Measurements from ENCODE around the gene AMN. TPM values are rescaled to one million over a fixed set of nuclear protein-coding genes. Genes with fewer than 3 reads are reported as not detected.

The AMN gene
- total RNA-seq, 1 experiment from 2014 or later, result 2.5 TPM

DNA sequence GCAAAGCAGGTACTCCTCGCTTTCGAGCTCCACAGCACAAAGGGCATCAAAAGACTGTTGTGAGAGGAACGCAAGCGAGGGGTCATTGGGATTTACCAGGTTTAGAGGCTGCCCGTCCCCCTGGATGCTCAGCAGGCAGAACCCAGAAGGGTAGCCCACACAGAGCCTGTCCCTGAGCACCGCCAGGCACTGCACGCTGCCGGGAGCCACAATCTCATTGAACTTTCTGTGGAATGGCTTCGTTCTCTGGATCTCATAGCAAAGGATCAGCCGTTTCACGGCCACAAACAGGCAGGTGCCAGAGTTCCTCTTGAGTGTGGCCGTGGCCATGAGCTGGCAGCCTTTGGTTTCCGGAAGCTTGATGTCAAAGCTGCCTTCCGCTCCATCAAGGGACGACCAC lies 21.5 kb downstream of the AMN start:
- no peak for DNase-seq (ENCODE audit: low spot score)

DNA sequence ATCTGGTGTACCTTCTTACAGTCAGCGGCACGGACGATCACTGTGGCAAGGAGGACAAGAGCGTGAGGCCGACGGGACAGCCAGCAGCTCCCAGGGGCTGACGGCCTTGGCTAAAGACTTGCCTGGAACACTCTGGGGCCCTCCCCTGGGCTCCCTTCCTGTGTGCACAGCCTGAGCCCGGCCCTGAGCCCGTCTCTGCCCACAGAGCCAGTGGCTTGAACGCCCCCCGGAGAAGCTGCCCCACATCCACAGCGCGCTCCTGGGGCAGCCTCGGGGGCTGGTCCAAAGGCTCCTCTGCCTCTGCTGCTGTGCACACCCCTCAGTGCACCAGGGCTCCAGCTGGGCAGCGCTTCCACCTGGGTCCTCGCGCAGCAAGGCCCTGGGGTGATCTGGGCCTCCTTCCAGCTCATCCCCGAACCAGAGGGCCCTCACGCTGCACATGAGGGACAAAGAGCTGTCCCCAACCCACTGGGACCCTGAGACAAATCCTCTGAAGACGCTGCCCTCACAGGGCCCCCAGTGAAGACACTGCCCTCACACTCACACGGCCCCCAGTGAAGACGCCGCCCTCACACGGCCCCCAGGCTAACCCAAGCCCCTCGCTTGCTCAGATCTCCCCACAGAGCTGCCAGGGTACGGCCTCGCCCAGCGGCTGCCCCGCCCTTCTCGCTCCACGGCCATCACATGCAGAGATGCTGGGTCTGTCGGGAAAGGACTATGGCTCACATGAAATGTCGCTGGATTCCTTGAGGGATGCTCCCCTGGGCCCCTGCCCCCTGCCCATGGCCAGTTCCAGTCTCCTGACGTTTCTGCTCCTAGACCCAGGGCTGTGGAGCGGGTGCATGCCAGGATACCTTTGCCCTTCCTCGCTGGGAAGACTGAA lies 22.2 kb downstream of the AMN start:
- DNase-seq (ENCODE audit: low spot score), result no peak

DNA sequence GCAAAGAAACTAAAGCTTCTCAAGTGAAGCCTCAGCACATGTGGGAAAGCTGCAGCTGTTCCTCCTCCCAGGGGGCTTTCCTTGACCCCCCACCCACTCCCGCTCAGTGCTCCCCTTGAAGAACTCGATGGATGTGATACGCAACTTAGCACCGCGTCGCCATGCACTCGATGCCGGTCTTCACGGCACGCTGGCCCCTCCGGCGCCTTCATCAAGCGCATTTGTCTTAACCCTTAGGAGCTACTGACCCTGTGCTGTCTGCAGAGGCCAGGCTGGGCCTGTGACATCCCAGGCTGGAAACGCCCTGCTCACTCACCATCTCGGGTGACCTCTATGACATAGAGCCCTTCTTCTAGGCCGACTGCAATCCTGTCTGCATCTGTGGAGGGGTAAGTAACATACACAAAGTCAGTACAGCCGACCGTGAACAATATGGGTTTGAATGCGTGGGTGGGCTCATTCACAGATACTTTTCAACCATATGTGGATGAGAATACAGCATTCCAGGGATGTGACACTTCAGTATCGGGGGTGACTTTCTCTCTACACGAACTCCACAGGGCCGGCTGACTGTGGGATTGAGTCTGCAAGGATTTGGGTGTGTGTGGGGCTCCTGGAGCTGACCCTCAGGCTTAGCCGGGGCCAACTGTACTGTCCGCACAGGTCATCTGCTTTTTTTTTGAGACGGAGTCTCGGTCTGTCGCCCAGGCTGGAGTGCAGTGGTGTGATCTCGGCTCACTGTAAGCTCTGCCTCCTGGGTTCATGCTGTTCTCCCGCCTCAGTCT lies 23.1 kb downstream of the AMN start:
- no peak for DNase-seq (ENCODE audit: low spot score)

DNA sequence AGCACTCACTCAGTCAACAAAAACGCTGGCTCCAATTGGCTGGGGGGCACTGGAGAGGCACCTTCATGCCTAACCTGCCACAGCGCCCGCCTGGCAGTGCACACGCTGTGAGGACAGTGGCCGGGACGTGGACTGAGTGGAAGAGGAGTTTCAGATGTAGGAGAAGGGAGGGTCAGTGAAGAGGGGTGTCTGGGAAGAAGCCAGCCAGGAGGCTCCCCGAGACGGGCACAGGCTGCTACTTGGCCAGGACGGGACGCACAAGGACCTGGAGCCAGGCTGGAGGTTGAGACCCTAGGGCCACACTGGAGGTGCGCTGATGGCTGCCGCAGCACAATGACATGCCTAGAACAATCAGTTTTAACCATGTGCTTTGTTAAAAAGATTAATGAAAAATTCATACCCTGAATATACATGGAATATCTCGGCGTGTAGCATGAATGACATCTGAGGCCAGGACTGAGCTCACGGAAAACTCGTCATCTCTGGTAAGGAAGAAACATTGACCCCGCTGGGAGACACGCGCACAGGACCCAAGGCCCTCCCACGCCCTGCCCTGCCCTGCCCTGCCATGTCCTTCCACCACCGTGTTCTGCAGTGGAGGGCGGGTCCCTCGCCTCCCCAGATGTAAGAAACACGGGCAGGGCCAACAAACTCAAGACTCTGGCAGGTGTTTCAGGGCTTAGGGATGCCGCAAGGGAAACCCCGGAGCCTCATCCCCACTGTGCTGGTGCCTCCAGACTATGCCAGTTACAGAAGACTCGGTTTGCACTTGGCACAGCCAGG lies 25.0 kb downstream of the AMN start:
- no peak for DNase-seq (ENCODE audit: low spot score)

DNA sequence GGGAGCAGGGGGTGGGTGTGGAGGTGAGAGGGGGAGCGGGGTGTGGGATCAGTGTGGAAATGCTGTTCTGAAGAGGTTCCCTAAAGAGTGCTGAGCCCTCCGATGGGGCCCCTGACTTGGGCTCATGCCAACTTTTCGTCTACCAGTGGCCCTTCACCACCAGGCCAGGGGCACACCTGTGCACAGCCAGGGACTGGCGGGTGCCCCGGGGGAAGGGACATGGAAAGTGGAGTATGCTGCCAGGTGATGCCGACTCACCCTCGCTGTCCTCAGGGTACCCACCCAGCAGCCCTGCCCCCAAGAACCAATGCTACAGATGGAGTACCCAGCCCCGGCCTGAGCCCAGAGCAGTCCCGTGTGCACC lies 26.2 kb downstream of the AMN start:
- no peak for DNase-seq (ENCODE audit: low spot score)

DNA sequence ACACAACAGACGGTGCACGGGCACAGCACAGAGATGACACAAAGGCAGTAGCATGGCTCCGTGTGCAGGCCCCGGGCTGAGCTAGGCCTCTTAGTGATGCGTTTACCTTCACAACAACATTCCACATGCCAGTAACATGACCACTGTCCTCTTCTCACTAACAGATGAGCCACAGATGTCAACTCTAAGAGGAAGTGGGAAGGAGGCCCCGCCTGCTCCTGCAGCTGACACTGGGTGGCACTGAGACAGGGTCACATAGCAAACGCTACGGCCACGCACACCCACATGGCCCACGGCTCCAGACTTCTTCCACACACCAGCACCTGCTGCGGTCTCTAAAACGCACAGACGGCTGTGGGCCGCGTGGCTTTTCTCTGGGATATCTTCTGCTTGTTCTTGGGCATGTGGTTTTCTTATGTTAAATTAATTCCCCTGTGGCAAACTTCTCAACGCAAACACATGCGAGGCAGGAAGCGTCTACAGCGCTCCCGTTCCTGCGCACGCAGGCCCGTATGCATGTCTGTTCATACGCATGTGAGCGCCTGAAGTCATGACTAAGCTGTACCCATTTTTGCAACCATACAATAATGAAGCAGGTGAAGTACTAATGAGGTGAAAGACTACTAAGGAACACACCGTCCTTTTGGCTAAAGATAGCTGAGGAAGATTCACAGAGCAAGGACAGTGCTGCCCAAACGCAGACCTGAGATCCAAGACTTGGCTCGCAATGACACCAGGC lies 26.8 kb downstream of the AMN start:
- DNase-seq (ENCODE audit: low spot score), result no peak

DNA sequence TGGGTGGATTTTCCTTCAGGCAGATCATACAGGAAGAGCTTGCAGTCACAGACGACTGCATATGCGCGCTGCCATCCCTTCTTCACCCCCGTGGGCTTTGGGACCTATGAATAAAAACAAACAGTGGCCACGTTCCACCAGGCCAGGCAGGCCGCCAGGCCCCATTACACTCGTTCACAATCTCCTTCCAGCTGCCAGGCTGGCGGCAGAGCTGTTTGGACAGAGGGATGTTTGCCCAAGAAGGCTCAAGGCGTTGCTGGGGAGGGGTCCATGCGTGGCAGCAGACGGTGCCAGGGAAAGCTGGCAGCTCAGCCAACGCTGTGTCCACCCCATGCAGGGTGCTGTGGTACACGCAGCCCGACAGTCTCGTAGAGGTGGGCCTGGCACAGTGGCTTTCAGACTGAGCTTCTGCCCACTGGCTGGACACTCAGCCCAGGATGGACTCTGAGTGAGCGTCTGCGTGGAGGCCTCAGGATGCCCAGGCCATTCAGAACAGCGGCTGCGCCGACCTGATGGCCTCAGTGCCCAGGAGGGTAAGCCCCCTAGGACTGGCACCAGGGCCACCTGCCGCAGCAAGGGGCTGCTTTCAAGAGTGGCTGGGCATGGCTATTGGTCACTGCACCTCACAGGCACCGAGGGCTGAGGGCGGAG lies 27.5 kb downstream of the AMN start:
- DNase-seq (ENCODE audit: low spot score), result no peak

DNA sequence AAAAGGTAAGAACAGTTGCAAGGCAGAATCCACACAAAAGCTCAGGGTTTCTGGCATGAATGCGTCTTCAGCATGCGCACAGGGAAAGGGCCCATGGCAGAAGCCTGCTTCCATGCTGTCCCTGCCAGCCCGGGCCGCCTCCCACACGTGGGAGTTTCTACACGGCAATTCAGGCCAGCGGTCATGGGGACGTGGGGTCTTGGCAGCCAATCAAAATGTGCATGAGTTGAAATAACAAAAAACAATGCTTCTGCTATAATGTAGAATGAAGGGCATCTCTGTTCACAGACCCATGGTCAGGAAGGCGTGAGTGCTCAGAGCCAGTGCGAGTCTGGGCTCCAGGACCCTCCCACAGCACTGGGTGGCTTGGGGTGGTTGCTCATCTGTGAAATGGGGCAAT lies 28.6 kb downstream of the AMN start:
- no peak for DNase-seq (ENCODE audit: low spot score)

DNA sequence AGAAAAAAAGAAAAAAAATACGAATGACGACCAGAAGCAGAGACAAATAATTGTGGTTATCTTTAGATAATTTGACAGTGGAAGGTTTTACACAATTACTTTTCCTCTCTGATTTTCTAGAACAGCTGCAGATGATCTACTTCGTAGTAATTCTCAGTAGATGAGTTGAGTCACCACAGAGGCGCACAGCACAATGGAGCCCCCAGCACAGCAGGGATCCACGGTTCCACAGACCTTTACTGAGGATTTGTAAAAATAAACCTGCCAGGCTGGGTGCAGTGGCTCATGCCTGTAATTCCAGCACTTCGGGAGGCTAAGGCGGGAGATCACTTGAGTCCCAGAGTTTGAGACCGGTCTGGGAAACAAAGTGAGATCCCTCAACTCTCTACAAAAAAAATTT lies 29.3 kb downstream of the AMN start:
- no peak for DNase-seq (ENCODE audit: low spot score)

DNA sequence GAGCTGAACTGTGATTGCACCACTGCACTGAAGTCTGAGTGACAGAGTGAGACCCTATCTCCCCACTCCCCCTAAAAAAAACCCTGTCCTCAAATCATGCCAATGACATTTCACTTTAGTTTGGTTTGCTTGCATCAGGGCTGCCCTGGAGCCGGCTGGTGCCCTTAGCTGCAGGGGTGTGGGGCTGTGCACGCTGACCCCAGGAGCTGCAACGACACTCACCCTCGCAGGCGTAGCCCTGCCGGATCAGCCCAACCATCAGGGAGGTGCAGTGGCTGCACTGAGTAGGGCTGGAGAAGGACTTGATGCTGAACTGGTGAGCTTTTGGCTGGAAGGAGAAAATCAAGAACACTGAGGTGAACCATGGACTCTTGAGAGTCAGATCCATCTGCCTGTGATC lies 29.8 kb downstream of the AMN start:
- DNase-seq (ENCODE audit: low spot score), result no peak

DNA sequence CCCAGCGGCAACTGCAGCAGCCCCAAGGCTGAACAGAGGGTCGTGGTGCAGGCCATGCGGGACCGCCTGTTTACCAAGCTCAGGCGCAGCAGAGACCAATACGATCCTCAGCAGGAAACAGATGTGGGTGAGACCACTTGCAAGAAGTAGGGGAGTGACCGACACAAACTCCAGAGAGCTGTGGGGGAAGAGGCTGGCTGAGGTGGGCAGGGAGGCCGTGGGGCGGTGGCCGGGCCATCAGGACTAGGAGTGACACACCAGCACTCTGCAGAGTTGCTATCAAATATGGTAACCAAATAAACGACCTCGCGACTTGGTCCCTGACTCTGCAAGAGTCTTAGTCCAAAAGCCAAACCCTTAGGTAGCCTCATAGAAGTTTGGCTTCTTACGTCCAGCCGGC lies 30.6 kb downstream of the AMN start:
- DNase-seq (ENCODE audit: low spot score), result no peak

DNA sequence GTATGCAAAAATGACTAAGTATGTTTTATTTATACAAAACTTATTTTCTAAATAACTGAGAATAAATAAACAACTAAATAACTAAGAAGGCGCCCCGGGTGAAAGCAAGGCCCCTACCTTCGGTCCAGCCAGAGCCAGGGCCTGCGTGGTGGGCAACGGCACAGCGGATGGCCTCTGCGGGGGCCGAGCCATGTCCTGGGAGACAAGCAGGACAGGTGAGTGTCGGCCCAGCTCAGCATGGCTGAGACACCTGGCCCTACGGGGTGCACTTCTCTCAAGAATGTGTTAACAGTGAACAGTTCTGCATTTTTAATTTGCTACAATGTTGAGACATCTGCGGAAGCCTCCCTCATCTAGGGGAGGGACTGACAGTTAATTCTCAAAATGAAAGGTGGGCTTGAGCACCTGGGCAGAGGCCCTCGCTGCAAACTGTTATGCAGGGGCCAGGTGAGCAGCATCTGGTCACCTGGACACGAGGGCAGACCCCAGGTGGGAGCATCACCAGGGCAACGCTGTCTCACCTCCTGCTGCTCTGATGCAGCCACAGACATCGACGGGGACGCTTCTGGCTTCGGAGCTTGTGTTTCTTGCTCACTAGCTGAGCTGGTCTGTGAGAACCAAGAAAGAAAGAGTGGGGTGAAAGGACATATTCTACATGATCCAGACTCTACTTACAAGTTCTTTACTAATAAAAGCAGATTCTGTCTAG lies 31.8 kb downstream of the AMN start:
- no peak for DNase-seq (ENCODE audit: low spot score)

DNA sequence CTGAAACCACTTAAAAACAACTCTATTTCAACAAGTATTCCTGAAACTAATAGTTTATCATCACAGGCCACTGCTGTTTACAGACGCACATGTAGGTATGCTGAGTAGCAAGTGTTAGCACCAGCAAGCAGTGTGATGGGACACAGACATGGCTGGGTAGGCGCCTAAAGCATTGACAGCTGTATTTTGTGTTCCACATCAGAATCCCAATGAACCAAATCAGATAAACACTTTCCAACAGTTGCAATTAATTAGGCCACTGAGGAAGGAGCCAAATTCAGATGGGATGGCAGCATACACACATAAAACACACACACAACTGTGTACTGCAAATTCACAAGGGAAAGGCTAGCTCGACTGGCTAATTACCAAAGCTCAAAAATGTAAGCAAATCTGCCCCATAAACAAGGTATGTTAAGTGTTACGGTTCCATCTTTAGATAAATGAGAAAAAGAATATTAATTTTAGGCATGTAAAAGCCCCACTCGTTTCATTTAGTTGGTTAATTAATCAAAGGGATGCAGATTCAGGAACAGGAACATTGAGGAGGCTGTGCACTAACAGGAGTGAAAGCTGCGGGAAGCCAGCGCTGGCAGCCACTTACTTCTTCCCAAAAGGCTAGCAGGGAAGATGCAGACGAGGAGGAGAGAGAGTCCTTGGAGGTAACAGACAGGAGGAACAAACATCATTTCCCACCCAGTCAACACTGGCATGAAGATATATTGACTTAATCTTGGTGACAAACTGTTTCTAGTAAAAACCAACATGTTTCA lies 33.4 kb downstream of the AMN start:
- no peak for DNase-seq (ENCODE audit: low spot score)

DNA sequence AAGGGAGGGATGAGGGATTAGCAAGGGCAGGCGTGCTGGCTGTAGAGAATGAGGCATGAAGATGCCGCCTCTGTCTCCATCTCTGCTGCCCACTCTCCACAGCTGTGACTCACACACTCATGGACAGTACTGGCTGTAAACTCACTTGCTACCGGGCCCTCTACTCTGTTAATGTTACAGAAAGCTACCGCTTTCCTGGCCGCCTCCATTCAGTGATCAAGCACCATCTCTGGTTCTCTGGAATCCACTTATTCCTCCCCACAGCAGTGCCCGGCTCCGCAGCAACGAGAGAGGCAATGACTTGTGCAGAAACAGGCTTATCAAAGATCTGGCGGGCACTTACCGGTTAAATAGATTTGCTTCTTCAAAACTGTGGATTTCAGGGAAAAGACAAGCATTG lies 34.8 kb downstream of the AMN start:
- DNase-seq (ENCODE audit: low spot score), result no peak

DNA sequence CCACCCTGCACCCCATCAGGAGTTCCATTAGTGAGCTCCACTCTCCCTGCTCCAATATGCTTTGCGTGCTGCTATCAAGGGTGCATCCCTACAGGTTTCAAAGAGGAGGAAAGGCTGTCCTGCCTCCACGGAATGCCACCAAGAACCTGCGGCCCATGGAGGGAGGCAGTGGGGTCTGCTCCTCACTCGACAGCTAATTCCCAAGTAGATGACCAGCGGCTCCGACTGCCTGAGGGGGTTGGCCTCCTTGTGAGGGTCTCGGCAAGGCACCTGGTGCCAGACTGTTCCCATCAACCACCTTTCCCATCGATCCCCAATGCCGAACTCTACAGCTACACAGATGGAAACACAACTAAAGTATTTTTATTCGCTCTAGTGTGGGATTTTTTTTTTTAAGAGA lies 36.0 kb downstream of the AMN start:
- DNase-seq (ENCODE audit: low spot score), result no peak

DNA sequence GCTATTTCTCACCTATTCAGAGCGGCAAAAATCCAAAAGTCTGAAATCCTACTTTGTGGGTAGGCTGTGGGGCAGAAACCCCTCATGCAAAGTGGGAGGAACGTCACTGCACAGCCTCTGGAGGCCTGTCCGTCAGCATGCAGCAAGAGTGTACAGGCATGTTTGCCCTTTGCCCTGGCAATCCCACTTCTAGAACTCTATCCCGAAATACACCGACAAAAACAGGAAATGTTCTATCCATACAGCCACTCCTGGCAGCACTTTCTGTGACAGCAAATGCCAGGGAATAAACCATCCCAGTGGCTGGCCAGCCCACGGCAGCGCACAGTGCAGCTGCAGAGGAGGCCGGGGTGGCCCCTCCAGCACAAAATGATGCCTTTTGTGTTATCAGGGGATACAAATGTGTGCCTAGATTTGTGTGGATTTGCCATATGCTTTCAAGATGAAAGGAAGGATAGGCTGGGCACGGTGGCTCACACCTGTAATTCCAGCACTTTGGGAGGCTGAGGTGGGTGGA lies 39.7 kb downstream of the AMN start:
- no peak for DNase-seq (ENCODE audit: low spot score)

DNA sequence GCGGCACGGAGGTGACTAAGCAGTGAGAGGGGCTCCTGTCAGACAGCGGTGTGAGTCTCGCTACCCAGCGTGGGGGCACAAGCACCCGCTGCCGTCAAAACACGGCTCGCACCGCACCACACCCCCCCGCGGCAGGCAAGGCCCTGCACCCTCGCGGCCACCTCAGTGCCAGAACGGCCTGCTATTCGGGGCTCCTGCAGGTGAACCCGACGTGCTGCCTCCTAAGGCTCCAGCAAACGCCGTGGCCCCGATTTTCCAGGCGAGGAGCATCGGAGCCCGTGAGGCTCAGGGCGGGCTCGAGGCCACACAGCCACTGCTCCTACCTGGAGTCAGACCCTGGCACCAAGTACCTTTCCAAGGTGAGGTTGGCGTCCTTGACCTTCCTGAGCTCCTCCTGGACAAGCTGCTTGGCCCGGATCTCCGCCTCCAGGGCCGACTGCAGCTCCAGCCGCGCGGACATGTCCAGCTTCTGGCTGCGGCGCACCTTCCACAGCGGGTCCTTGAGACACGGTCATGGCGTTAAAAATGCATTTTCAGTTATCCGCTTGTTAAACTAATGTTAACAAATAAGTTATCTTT lies 41.8 kb downstream of the AMN start:
- no peak for DNase-seq (ENCODE audit: low spot score)

DNA sequence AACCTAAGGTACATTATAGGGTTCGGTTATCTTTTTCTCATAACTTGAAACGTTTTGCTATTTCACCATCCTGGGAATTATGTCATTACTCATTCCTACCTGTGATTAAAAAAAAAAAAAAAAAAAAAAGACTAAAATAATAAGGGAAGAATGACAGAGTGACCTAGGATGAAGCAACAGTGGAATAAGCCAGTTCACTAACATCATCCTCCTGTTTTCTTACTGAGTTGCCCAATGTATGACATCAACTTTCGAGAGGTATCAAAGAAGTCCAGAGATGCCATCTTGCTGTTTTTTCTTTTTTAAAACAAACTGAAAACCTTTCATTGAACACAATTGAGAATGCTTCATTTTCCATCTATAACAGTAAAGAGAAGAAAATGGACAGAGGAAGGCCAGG lies 42.8 kb downstream of the AMN start:
- DNase-seq (ENCODE audit: low spot score), result no peak

Data from HT-29 (cell line).